GM23248 (cell line): ENCODE results near the gene ATXN7. TPM values are rescaled to one million over a fixed set of nuclear protein-coding genes. Genes with fewer than 3 reads are reported as not detected.

Experiments used
- DNase-seq: peaks from one replicate; pipeline ENCODE4 v3.0.0-alpha.2; 2015
- H2AFZ ChIP-seq: fragments of 200-600 bp; sonication (generic); 2 replicates; pipeline ENCODE4 v1.6.1; 2016; ENCODE audit warnings: antibody characterized with exemption
- H3F3A ChIP-seq: fragments of 200-600 bp; sonication (generic); 2 replicates; pipeline ENCODE4 v1.6.1; 2016; ENCODE audit warnings: mild to moderate bottlenecking, antibody characterized with exemption, mixed run types; ENCODE audit not compliant: insufficient read depth
- H3K27ac ChIP-seq: fragments of 200-600 bp; sonication (generic); 2 replicates; pipeline ENCODE4 v1.5.1; 2016; ENCODE audit warnings: mild to moderate bottlenecking
- H3K27me3 ChIP-seq: fragments of 200-600 bp; sonication (generic); replicated peaks from 2 replicates; pipeline ENCODE4 v1.6.1; 2016; ENCODE audit warnings: mild to moderate bottlenecking; ENCODE audit not compliant: insufficient read depth
- H3K36me3 ChIP-seq: fragments of 200-600 bp; sonication (generic); 2 replicates; pipeline ENCODE4 v1.6.1; 2016; ENCODE audit warnings: low read depth, mild to moderate bottlenecking
- H3K4me1 ChIP-seq: fragments of 200-600 bp; sonication (generic); 2 replicates; pipeline ENCODE4 v1.6.1; 2016; ENCODE audit warnings: mild to moderate bottlenecking; ENCODE audit not compliant: insufficient read depth
- H3K4me2 ChIP-seq: fragments of 200-600 bp; sonication (generic); one replicate; pipeline ENCODE4 v1.6.1; 2016; ENCODE audit warnings: mild to moderate bottlenecking; ENCODE audit not compliant: unreplicated experiment
- H3K4me3 ChIP-seq: fragments of 200-600 bp; sonication (generic); 2 replicates; pipeline ENCODE4 v1.5.1; 2016; ENCODE audit warnings: mild to moderate bottlenecking
- H3K79me2 ChIP-seq: fragments of 200-600 bp; sonication (generic); 2 replicates; pipeline ENCODE4 v1.6.1; 2016; ENCODE audit warnings: mild to moderate bottlenecking; ENCODE audit not compliant: insufficient read depth
- H3K9ac ChIP-seq: fragments of 200-600 bp; sonication (generic); 2 replicates; pipeline ENCODE4 v1.6.1; 2016; ENCODE audit warnings: mild to moderate bottlenecking
- H3K9me2 ChIP-seq: fragments of 200-600 bp; sonication (generic); 2 replicates; pipeline ENCODE4 v1.6.1; 2016; ENCODE audit warnings: mixed run types, mild to moderate bottlenecking, moderate library complexity; ENCODE audit not compliant: insufficient read depth
- H3K9me3 ChIP-seq: fragments of 200-600 bp; sonication (generic); one replicate; pipeline ENCODE4 v1.6.1; 2017; ENCODE audit warnings: low read depth
- H4K20me1 ChIP-seq: fragments of 200-600 bp; sonication (generic); 2 replicates; pipeline ENCODE4 v1.6.0; 2016; ENCODE audit not compliant: insufficient read depth
- EZH2 ChIP-seq: fragments of 200-600 bp; sonication (generic); IDR thresholded peaks from 2 replicates; pipeline ENCODE4 v1.6.1; 2018; ENCODE audit warnings: antibody characterized with exemption, mild to moderate bottlenecking; ENCODE audit not compliant: insufficient read depth, poor library complexity, severe bottlenecking
- EZH2phosphoT487 ChIP-seq: fragments of 200-600 bp; sonication (generic); IDR thresholded peaks from 2 replicates; pipeline ENCODE4 v1.6.1; 2018; ENCODE audit warnings: antibody characterized with exemption, moderate library complexity, mild to moderate bottlenecking, low read depth; ENCODE audit not compliant: insufficient read depth
- WGBS, 2 experiments: methylation state at CpG; one replicate each; pipeline ENCODE4 v1.1.6; 2015 to 2017; ENCODE audit warnings: low lambda C conversion rate in 2 of 2, low coverage in 1 of 2; ENCODE audit errors: missing lambda C conversion rate in 2 of 2; 5-methylcytosine and 5-hydroxymethylcytosine counted together
- in situ Hi-C: fragments of 300-500 bp; cut with MboI; formaldehyde crosslinking; loops from 2 replicates; pipeline ENCODE4 v1.15.0; 2020
- polyA plus RNA-seq: library from polyadenylated mRNA; unstranded; fragments of >200 nt; fragmentation: Nextera tagmentation; extraction: Ambion mirVana; gene quantifications from 2 replicates; pipeline ENCODE4 v1.2.1, GENCODE V29; 2016
- total RNA-seq: library from RNA; depleted of rRNA; stranded (reverse); fragments of >200 nt; shearing (Covaris generic); gene quantifications from 2 replicates; pipeline ENCODE4 v1.2.3, GENCODE V29; 2014

The ATXN7 gene
- total and polyA plus RNA-seq, 2 experiments from 2014 or later: 2.4 to 3.9 TPM

- Histone ChIP-seq H2AFZ (no peak overlapping the region), H3K27ac (no peak overlapping the region), H3K9me2 (no peaks in the 10 kb centered on the region), H3K36me3 (no peaks in the 10 kb centered on the region), H3K4me1 (no peaks in the 10 kb centered on the region), H3K27me3 (no peaks in the 10 kb centered on the region), H3F3A (no peaks in the 10 kb centered on the region), H3K79me2 (no peaks in the 10 kb centered on the region), H3K4me2 (no peak overlapping the region), H4K20me1 (no peaks in the 10 kb centered on the region), H3K9me3 (no peaks in the 10 kb centered on the region), H3K4me3 (no peak overlapping the region), H3K9ac (no peak overlapping the region)
- DNase-seq: no peak
- WGBS, 2 experiments: 83 to 84% methylated on average over 4 of the region's 4 CpGs
- TF ChIP-seq EZH2phosphoT487 (no peak), EZH2 (no peak)
- in situ Hi-C loops: loop anchor here (25.0 kb wide), 1 partner anchor 223 kb away; no protein-coding TSS in a partner anchor
These were observed 175.7 kb downstream of the ATXN7 start for GRCh38 chr3:64039332-64039731.

- peak; percentile 23 for DNase-seq
- no peaks in the 10 kb centered on the region for H3K79me2 ChIP-seq
- no peak overlapping the region for H3K27ac ChIP-seq
- H3K4me1 ChIP-seq: no peaks in the 10 kb centered on the region
- H4K20me1 ChIP-seq: no peaks in the 10 kb centered on the region
- TF ChIP-seq EZH2phosphoT487 (no peak), EZH2 (no peak)
- no peak overlapping the region for H3K4me2 ChIP-seq
- no peaks in the 10 kb centered on the region for H3K9me3 ChIP-seq
- in situ Hi-C loops: loop anchor here (25.0 kb wide), 1 partner anchor 222 kb away; no protein-coding TSS in a partner anchor
- no peak overlapping the region for H2AFZ ChIP-seq
- no peak overlapping the region for H3K4me3 ChIP-seq
- no peaks in the 10 kb centered on the region for H3K9me2 ChIP-seq
- 16 to 26% methylated on average over 5 of the region's 5 CpGs for WGBS, 2 experiments
- no peaks in the 10 kb centered on the region for H3F3A ChIP-seq
- H3K27me3 ChIP-seq: no peaks in the 10 kb centered on the region
- H3K36me3 ChIP-seq: no peaks in the 10 kb centered on the region
- H3K9ac ChIP-seq: no peak overlapping the region
These were observed 176.5 kb downstream of the ATXN7 start for GRCh38 chr3:64039981-64040733.

- no peak for DNase-seq
- 55 to 71% methylated on average over 1 of the region's 1 CpG for WGBS, 2 experiments
- in situ Hi-C loops: loop anchor here (25.0 kb wide), 1 partner anchor 219 kb away; no protein-coding TSS in a partner anchor
These were observed 179.3 kb downstream of the ATXN7 start for GRCh38 chr3:64042952-64043351.

DNA sequence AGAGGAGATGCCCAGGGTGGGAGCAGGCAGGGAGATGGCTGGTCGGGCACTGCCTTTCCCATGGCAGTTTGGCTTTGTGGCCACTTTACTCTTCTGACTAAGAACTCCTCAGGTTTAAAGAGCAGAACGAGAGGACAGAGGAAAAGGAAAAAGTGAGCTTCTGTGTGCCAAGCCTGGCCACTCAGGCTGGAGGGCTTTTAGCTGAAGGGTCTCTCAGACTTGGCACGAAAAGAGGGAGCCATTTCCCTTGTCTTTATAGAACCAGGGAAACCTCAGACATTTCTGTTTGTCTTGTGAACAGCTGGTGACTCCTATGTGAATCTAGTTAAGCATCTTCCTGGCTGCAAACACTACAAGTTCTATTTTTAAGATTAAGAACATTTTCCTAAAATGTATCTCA is 182.9 kb downstream of the ATXN7 start:
- 93% methylated on average over 3 of the region's 3 CpGs for WGBS, 2 experiments
- no peaks in the 10 kb centered on the region for H3K27me3 ChIP-seq
- H3K9ac ChIP-seq: no peak overlapping the region
- no peaks in the 10 kb centered on the region for H3K79me2 ChIP-seq
- peaks cover 23% of the 10 kb centered on the region for H3F3A ChIP-seq
- no peaks in the 10 kb centered on the region for H3K9me2 ChIP-seq
- H3K9me3 ChIP-seq: no peaks in the 10 kb centered on the region
- in situ Hi-C loops: loop anchor here (25.0 kb wide), 1 partner anchor 216 kb away; no protein-coding TSS in a partner anchor
- no peak overlapping the region for H3K4me2 ChIP-seq
- H2AFZ ChIP-seq: no peak overlapping the region
- TF ChIP-seq EZH2: no peak
- TF ChIP-seq EZH2phosphoT487: no peak
- no peak overlapping the region for H3K4me3 ChIP-seq
- H3K4me1 ChIP-seq: peaks cover 20% of the 10 kb centered on the region
- no peaks in the 10 kb centered on the region for H3K36me3 ChIP-seq
- no peak overlapping the region for H3K27ac ChIP-seq
- DNase-seq: no peak
- no peaks in the 10 kb centered on the region for H4K20me1 ChIP-seq

More at GRCh38 chr3:64042952-64043351, 179.3 kb downstream of the ATXN7 start:
- Histone ChIP-seq H3K4me2 (no peak overlapping the region), H3K27ac (no peak overlapping the region), H3K79me2 (no peaks in the 10 kb centered on the region), H3K9me3 (no peaks in the 10 kb centered on the region), H3K27me3 (no peaks in the 10 kb centered on the region), H3K4me1 (peaks cover 4% of the 10 kb centered on the region; the same call in 1 of the 2 replicates), H3K36me3 (no peaks in the 10 kb centered on the region), H3K4me3 (no peak overlapping the region), H3K9ac (no peak overlapping the region), H4K20me1 (no peaks in the 10 kb centered on the region), H2AFZ (no peak overlapping the region), H3F3A (peaks cover 3% of the 10 kb centered on the region; the same call in 1 of the 2 replicates), H3K9me2 (no peaks in the 10 kb centered on the region)
- TF ChIP-seq EZH2: no peak
- no peak for TF ChIP-seq EZH2phosphoT487
